ENCODE measurements around the gene PCDH1.
"Not testable (repeated sequence)": the region's sequence is repeated elsewhere in the genome, so short reads cannot be mapped to it uniquely, and the experiment has no call there.

Gene PCDH1

DNA sequence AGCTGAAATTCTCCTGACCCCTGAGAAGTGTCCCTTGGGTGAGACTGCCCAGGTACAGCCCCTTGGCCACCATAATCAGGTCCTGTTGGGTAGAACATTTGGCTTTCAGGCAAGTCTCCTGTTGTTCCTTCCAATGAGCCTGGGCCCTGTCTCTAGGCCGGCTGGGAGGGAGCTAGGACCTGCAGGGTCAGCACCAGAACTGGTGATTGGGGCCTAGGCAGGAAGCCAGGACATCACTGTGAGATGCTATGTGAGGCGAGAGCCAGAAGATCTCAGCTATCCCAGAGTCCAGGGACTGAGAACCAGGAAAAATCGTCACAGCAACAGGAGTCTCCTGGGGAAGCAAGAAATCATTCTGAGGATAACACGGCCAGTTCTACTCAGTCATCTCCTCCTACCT is 51.5 kb downstream of the PCDH1 start:
- FAIRE-seq = no peak

DNA sequence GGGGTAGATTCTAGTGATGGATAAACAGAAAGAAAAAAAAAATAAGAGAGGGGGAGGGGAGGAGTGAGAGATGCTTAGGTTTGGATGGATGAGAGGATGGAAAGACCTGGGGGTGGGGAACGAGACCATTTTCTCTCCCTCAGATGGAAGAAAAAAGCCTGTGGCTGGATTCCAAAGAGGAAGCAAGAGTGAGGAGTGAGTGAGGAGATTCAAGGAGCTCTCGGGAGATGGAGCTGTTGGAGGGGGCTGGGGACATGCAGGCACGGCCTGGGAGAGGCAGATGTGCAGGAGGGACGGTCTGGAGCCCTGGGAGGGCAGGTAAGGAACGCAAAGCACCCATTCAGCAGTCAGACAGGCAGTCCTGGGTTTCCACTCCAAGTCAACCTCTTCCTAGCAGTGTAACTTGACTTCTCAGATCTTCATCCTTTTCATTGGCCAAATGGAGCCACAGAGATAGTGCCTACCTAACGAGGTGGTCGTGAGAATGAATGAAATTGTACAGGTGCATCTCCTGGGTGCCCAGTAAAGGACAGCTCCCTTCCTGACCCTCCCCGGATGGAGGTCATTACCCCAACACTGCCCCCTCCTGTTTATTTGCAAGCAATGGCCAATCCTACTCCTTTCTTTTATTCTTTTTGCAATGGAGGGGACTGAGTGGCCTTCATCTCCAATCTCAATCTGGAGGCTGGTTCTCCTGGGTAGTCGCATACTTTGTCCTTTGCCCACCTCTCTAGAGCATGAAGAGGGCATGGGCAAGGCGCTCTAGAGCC is 52.2 kb downstream of the PCDH1 start:
- no peak for FAIRE-seq

DNA sequence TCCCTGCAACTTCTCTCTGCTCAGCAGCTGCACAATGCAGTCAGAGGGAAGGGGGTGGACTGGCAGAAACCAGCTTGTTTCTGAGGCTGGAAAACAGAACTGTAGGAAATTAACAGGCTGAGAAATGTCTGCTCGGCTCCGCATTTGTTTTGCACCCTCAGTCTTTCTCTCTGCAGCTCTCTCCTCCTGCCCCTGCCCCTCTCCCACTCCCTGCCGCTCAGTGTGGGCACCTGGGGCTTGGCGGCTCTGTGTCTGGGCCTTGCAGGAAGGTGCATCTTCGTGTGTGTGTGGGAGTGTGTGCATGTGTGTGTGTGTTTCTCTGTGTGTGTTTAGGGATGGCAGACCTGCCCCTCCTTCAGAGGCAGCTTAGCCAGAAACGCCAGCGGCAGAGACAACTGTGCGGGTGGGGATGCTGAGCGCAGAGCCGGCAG is 53.0 kb downstream of the PCDH1 start:
- no peak for FAIRE-seq

DNA sequence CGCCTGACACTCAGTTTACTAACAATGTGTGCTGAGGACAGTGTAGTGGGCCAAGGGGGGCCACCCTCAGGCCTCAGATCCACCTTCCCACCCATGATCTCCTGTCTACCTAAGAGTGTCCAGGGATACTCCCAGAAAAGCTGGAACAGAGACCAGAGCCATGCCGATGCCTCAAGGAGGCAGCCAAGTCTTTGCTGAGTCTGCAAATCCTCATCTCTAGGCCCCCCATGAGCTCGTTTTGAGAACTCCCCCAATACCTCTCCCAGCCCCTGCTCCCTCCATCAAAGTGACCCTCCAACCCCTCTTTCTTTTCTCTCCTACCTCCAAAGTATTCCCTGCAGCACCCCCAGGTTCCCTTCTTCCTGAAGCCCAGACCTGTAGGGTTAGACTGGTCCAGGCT is 53.5 kb downstream of the PCDH1 start:
- FAIRE-seq = no peak

DNA sequence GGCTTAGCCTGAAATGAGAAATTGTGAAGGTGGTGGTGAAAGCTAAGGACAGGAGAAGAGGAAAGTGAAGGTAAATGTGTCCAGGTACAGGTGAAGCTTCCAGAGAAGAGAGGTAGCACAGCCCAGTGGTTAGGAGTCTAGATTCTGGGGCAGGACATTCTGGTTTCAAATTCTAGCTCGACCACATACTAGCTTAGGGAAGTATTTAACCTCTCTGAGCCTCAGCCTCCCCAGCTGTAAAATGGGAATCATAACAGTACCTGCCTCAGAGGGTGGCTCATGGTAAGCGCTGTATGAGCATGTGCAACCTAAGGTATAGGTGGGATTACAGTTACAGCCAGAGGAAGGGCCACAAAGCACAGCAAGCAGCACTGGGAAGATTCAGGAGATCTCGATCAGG is 55.2 kb downstream of the PCDH1 start:
- FAIRE-seq = no peak

DNA sequence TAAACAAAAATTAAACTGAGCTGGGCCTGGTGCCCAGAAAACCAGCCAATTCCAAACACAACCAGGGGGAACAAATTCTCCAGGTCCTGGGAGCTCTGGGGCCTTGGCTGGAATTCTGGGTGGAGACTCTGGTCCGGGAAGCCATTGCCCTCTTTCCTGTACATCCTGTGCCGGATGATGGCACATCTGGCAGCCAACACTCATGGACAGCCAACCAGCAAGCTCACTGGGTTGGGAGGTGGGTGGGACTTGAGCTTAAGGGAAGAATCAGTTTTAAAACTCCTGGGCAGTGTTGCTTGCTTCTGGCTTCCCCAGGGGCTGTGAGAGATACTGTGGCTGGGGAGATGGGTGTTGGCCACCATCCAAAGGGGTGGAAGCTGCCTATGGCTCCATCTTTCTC is 56.1 kb downstream of the PCDH1 start:
- no peak for FAIRE-seq

DNA sequence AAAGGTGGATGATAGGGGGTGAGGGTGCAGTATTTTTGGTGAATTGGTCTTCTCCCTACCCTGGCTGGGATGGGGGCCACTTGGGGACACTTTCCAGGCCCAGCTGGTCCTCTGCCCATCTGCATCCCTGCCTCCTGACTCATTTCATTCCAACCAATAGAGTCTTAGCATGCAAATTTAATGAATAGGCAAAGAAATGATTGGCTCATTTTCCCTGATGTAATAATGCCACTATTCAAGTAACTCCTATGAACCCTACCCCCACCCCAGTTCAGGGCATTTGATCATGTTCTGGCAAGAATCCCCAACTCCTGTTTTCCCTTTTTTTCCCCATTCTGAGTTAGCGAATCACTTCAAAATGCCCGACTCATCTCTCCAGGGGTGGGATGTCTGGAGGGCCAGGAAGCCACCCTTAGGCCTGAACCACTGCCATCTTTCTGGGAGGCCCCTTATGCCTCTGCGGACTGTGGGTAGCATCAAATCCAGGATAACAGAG is 56.7 kb downstream of the PCDH1 start:
- no peak for FAIRE-seq

DNA sequence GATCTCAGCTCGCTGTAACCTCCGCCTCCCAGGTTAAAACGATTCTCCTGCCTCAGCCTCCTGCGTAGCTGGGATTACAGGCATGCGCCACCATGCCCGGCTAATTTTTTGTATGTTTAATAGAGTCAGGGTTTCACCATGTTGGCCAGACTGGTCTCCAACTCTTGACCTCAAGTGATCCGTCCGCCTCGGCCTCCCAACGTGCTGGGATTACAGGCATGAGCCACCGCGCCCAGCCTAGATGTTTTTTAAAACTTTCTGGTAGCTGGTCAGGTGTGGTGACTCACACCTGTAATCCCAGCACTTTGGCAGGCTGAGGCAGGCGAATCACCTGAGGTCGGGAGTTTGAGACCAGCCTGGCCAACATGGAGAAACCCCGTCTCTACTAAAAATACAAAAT is 57.5 kb downstream of the PCDH1 start:
- not testable (repeated sequence) for FAIRE-seq

DNA sequence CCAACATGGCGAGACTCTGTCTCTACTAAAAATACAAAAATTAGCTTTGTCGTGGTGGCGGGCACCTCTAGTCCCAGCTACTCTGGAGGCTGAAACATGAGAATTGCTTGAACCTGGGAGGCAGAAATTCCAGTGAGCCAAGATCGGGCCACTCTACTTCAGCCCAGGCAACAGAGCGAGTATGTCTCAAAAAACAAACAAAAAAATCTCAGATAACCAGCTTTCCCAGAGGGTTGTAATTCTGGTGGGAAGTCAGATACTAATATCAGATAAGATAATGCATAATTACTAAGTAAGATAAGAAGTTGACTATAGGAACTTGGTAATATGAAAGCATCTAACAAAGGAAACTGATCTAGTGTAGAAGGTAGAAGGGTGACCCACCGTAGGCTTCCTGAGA is 60.6 kb downstream of the PCDH1 start:
- no peak for FAIRE-seq

DNA sequence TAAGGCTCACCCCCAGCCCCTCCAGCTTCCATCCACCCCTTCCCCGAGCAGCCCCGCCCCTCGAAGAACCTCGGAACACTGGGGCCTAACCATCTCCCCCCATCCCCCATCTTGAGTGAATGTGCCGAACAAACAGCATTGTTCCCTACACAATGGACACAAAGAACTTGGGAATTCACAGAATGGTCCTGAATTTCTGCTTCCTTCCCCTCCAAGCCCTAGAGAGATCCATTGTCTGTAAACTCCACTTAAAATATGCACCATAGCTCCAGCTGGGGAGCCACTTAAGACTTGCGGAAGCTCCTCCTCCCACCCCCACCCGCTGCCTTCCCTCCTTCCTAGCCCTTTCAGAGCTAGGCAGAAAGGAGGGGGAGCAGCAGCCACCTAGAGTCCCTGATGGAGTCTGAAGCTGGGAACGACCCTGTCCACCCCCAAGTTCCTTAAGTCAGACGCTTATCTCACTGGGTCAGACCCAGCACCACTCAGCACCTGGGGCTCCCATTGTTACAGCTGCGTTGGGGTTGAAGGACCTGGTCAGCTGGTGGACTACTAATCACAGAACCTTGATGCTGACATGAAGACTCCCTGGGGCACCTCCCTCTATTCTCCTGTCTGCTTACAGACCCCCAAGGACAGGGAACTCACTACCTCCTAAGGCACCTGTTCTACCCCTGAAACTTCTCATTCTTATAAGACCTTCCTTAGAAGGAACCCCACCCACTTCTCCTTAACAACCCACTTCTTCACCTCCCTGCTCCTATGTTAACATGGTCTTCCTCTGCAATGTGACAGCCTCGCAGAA is 61.4 kb downstream of the PCDH1 start:
- FAIRE-seq = no peak

DNA sequence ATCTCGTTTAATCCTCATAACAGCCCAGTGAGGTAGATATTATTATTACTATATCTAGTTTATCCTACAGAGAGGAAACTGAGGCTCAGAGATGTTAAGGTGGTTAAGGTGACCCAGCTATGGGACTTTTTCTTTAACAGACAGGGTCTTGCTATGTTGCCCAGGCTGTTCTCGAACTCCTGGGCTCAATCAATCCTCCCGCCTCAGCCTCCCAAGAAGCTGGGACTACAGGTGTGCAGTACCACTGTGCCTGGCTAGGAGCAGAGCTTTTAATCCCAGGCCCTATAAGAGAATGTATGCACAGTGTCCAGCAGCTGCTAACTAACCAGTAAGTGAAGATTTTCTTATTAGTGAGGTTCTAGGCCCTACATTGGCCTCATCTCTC is 62.4 kb downstream of the PCDH1 start:
- FAIRE-seq = no peak

DNA sequence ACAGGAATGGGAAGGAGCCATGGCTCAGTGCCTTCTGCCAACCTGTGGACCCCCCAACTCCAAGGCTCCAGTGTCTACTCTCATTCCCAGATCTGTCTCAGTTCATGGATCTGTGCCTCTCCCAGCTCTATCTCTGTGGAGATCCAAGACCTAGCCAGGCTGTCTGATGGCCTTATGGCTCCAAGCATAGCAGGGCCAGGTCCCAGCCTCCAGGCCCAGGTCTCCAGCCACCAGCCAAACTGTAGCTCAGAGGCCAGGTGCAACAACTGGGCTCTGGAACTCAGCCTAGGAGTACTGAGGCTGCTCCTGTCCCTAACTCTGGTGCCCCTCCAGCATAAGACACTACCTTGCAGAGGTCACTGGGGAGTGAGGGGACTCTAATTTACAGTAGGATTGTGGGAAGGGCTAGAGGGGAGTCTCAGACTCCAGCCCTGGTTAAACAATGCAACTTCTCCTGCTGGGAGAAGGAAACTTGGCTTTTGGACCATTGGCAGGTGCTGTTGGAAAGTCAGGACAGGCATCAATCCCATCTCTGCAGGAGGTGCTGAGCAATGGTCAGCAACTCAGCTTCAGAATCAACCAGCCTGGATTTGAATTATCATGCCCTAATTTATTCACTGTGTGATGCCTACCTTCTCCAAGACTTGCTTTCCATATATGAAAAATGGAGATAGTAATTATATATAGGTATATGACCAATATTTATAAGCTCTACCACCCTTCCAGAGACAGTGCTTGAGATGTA is 63.0 kb downstream of the PCDH1 start:
- FAIRE-seq = no peak

DNA sequence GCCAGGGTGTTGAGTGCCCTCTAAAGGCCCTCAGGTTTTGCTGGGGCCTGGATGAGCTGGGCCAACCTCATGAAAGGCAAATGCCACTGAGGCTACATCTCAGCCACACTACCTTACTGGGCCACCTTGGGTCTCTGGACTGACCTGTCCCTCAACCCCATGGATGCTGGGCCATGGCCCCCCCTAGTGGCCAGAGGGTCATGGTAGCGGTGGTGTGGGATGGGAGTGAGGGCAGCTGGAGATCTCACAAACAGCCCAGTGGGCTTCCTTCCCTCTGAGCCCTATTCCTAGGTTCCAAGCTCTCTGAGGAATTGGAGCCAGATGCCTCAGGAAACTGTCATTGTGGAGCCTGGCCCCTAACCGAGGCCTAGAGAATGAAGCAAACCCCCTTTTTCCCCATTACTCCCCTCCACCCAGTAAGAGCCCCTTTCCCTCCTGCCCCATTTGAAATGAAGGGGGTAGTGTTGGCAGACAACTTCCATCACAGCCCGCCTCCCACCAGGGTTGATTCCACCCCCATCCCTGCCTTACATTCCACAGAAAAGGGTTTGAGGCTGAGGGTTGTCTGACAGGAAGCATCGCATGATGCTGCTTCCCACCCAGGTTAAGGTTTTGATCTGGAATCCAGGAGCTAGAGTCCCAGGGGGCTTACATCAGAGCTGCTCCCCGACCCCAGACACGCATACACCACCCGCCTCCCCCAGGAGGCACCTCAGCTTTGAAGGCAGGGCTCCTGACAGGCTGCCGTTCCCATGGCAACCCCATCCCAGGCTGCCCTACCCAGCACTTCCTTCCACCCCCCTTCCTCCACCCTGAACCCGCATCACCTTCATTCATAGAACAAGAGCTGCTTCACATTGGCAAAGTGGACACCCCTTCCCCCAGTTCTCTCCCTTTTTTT is 63.9 kb downstream of the PCDH1 start:
- no peak for FAIRE-seq

DNA sequence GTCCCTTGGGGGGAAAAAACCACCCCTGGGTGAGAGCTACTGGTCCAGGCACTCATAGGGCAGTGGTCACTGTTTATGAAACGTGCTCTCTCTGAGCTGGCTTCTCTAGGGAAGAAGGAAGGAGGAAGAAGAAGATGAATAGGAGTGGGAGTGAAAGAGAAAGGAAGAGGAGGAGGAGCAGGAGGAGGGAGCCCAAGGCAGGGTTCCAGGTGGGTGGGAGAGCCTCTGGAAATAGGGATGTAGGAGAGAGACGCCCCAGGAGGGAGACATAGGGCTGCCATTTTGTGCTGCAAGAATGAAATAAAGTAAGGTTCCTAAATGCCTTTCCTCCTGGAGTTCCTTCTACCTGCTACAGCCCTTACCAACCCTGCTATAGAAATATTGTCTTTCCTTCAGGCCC is 65.7 kb downstream of the PCDH1 start:
- no peak for FAIRE-seq

DNA sequence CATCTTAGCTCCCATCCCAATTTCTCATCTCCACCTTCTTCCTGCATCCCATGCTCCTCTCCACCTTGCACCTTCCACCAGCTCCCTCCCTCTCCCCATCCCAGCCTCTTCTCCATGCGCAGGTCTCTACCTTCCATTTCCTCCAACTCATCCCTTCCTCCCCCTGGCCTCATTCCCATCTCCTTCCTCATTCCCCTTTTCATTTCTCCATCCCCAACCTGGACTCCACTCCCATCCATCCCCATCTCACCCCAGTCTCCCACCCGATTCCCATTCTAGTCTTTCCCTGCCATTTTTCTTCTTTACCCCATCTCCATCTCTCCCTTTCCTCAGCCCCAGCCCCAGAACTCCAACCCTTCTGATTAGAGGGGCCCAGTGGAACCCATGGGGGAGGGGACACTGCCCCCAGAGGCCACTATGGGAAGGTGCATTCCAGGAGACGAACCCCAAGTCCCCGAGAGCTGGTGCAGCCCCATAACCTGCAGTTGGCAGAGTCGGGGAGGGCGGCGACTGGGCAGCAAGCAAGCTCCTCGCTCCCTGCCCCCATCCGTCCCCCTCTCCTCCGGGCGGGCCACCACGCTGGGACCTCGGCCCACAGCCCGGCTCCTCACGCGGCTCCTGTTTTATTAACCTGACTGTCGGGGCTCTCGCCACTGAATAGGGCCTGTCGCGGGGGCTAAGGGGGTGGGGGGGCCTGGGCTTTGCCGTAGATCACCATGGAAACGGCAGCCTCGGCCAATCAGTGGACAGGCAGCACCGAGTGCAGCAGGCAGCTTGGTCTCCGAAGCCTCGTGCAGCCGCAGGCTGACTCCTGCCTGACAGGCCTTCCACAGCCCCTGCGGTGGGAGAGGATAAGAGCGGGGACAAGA is 66.7 kb downstream of the PCDH1 start:
- FAIRE-seq = no peak

DNA sequence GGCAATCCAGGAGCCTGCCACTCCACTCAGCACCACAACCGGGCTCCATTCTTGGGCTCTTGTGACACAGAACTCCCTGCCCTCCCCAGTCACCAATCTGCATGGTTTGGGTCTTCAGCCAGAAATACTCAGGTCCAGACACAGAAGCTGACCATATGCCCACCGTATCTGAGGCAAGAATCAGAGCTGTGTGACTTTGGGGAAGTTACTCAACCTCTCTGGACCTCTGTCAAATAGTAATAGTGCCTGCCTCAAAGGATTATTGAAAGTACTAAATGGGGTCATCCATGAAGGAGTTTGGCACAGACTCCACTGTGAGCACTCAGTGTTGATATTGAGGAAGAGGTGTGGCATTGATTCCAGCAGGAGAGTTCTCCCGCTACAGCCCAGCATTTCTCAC is 67.5 kb downstream of the PCDH1 start:
- no peak for FAIRE-seq

DNA sequence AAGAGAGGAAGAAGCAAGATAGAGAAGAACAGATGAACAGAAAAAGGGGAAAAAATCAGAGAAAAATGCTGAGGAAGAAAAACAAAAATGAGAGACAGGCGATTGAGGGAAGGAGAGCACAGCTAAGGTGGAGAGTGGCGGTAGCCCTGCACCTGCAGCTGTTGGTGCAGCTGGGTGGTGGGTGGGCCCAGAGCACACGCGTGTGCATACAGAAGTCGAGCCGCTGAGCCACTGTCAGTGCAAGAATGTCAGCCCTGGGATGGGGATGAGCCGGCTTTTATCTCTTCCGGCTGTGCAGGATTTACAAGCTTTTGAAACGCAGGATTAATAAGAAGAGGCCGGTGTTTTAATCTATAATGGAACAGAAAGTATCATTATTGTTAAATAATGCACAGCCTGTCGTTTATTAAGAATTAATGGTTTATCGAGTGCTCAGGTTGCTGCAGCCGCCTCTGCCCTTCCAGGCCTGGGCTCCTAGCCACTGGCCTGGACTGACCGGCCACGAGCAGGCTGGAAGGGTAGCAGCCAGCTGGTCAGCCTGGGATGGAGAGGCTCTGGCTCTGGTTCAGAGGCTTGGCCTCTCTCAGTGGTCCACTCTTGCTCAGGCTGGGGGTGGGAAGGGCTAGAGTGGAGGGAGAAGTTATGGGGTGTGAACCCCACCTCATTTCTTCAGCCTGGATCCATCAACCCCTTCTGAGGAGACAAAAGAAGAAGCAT is 68.7 kb downstream of the PCDH1 start:
- no peak for FAIRE-seq

DNA sequence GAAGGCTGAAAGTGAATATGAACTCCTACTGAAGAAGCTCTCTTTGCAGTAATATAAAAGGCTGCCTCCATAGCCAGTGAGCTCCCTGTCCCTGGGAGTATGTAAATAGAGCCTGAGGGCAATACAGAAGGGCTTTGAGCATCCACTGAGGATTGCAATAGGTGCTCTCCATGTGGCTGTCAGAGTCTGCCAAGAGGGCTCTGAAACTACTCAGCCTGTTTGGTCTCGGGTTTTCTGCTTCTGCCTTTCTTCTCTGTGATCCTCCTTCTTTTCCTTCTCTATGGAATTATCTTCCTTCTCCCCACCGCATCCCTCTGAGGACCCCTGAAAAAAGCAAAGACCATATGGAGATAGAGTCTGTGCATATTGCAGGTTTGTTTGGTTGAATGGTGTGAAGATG is 69.4 kb downstream of the PCDH1 start:
- FAIRE-seq = no peak

DNA sequence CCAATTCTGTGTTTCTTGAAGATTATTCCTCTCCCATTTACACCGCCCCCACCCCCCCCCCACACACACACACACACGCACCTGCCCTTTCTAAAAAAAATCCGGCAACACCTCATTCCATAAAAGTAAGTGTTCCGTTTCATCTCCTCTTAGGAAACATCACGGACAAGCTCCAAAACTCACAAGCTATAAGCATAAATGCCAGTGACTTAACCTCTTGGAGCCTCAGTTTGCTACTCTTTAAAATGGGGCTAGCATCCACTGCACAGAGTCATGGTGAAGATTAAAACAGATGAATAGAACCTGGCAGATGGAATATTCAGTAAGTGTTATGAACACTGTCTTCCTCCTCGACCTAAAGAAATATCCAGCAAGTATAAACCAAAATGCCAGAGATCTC is 70.5 kb downstream of the PCDH1 start:
- no peak for FAIRE-seq

DNA sequence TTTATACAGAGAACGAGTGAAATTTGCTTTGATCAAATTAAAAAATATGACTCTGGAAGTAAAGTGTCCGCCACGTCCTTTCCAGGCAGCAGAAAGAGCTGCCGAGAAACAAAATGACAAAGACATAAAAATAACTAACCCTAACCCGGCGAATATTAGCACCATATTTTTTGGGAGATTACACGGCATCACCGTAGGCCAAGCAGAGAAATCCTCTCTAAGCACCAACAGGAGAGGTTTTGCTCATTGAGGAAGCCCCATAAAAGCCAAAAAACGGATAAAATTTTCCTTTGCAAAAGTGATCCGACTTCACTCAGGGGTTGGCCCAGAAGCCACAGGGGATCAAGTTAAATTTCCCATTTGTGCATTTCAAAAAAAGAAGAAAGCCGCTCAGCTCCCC is 70.9 kb downstream of the PCDH1 start:
- FAIRE-seq = no peak

DNA sequence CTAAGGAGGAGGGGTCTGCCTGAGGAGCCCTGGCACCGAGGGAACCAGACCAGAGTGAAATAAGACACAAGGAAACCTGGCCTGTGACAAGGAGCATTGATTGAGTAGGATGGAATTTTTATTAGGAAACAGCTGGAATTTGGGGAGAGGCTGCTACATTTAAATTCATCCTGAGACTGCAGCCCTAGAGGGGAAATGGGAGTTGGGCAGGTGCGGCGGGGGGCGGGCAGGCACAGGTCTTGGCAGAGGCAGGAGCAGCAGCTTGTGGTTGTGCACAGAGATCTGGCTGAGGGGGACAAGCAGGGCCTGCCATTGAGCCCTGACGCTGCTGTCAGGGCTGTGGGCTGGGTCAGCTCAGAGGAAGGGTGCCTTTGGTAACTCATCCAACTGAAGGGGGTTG is 71.6 kb downstream of the PCDH1 start:
- FAIRE-seq = no peak

All from endometrium (tissue), 2 donors.